COR-L47 (cell line): ENCODE results near the gene SLC13A2.

Source experiments
- DNase-seq: peaks from one replicate; lab custom pipeline; 2025; lab: John Stamatoyannopoulos, UW

SLC13A2 gene

GRCh38 chr17:28470914-28471366 lies 2.5 kb upstream of the SLC13A2 start:
- DNase-seq: no peak

- DNase-seq: no peak
Measured at GRCh38 chr17:28471531-28472342, 1.7 kb upstream of the SLC13A2 start.

- no peak for DNase-seq
Measured at GRCh38 chr17:28472871-28473497, 460 bp upstream of the SLC13A2 start.

- no peak for DNase-seq
Measured at GRCh38 chr17:28474111-28474531, 677 bp downstream of the SLC13A2 start.

- no peak for DNase-seq
Measured at GRCh38 chr17:28475151-28475900, 1.9 kb downstream of the SLC13A2 start.

GRCh38 chr17:28476076-28476865 lies 2.8 kb downstream of the SLC13A2 start:
- no peak for DNase-seq

GRCh38 chr17:28477928-28478327 lies 4.5 kb downstream of the SLC13A2 start:
- DNase-seq: no peak

GRCh38 chr17:28478712-28479615 lies 5.5 kb downstream of the SLC13A2 start:
- no peak for DNase-seq

GRCh38 chr17:28480278-28480677 lies 6.8 kb downstream of the SLC13A2 start:
- no peak for DNase-seq

GRCh38 chr17:28480799-28481571 lies 7.5 kb downstream of the SLC13A2 start:
- no peak for DNase-seq

- DNase-seq: no peak
Measured at GRCh38 chr17:28482551-28483199, 9.2 kb downstream of the SLC13A2 start.

- DNase-seq: no peak
Measured at GRCh38 chr17:28484296-28484695, 10.9 kb downstream of the SLC13A2 start.

GRCh38 chr17:28485049-28485448 lies 11.6 kb downstream of the SLC13A2 start:
- no peak for DNase-seq

- no peak for DNase-seq
Measured at GRCh38 chr17:28487881-28488532, 14.6 kb downstream of the SLC13A2 start.

- DNase-seq: no peak
Measured at GRCh38 chr17:28488533-28489276, 15.3 kb downstream of the SLC13A2 start.

GRCh38 chr17:28491286-28491685 lies 17.8 kb downstream of the SLC13A2 start:
- DNase-seq: no peak

GRCh38 chr17:28491860-28492259 lies 18.4 kb downstream of the SLC13A2 start:
- DNase-seq: no peak
